ENCODE measurements around the gene IL1R2.

The IL1R2 gene

DNA sequence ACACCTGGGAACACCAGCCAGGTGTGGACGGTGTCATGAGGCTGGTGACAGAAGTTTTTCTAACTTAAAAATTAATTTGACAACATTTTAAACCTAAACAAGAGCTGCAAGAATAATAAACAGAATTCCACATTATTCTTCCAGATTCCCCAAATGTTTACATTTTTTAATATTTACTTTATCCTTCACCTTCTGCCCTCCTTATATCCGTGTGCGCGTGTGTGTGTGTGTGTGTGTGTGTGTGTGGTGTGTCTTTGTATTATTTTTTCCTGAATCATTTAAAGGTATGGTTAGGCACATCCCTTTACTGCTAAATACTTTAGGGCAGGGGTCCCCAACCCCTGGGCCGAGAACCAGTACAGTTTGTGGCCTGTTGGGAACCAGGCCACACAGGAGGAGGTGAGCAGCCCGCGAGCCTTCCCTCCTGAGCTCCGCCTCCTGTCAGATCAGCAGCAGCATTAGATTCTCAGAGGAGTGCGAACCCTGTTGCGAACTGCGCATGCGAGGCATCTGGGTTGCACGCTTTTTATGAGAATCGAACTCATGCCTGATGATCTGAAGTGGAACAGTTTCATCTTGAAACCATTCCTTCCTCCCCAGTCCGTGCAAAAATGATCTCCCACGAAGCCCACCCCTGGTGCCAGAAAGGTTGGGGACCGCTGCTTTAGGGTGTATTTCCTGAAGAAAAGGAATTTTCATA, 16.4 kb upstream of the IL1R2 start:
- no peak for DNase-seq

DNA sequence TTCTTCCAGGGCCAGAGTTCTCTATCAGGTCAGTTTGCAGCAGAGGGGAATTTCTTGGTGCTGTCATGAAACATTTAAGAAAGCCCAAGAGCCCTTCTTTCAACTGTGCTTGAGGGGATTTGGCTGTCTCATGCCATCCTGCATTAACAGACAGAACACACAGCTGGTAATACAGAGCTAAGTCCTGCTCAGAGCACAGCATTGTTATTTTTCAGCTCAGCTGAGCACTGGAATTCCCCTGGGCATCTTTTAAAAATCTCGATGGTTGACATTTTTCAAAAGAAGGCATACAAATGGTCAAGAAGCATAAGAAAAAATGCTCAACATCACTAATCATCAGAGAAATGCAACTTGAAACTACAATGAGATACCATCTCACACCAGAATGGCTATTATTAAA, 14.9 kb upstream of the IL1R2 start:
- DNase-seq = no peak

DNA sequence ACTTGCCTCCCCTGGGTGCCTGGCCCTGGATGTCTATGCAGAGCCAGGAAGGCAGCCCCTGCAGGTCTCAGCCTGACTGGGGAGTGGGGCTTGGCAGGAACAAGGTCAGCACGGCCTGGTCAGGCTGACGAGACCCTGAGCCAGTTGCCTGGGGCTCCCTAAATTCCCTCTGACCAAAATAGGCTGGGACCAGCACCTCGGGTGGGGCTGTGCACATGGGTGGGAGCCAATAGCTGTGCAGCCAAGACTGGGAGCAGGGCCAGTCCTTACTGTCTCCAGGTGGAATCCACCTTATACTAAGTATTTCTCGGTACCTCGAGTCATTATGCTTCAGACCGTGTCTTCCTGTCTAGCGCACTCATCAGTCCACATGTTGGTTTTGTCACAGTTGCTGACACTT, 11.4 kb upstream of the IL1R2 start:
- no peak for DNase-seq

DNA sequence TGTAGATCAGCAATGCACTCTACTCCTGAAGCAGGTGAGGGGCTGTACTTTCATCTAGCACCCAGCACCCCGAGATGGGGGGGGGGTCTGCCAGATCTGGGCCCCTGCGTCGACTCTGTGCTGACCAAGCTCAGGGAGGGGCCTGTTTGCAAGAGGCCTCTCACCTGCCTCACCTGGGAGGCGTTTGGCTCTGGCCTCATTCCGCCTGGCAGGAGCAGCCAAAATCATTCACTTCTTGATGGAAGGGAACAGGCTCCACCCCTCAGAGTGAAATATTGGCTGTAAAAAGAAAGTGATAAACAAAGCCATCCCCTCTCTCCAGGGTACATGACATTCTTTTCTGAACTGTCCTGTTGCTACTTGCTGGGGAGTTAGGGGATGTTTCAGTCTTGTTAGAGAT, 10.7 kb upstream of the IL1R2 start:
- no peak for DNase-seq

DNA sequence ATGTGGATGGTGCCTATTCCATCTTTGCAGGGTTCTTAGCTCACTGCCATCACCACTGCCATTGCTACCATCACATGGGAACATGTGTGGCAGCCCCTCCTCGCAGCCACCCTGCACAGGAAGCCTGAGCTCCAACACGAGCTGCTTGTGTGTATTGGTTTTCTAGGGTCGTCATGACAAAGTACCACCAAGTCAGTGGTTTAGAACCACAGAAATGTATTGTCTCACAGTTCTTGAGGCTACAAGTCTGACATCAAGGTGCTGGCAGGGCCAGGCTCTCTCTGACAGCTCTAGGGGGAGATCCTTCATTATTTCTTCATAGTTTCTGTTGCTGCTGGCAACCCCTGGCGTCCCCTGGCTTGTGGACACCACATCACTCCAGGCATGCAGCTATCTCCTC, 10.3 kb upstream of the IL1R2 start:
- no peak for DNase-seq

DNA sequence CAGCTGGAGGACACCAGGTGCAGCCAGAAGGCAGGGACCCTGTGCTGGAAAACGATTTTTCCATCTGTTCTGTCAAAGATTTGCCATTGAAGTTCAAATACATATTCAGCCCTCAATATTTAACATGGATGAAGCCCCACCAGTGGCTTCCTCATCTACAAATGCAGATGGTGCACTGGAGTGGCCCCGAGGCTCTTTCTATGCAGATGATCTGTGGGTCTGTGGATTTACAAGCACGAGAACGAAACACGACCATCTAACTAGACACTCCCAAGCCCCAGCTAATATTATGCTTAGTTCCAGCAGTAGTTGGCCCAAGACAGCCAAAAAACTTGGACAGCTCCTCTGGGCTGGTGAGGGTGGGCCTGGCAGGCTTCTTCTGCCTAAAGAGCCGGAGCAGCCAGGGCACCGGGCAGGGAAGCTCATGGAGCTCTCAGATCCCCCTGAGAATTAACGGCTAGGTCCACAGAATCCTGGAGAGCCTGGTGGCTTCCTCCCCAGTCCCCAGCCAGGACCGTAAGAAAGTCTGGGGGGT, 9.2 kb upstream of the IL1R2 start:
- no peak for DNase-seq

DNA sequence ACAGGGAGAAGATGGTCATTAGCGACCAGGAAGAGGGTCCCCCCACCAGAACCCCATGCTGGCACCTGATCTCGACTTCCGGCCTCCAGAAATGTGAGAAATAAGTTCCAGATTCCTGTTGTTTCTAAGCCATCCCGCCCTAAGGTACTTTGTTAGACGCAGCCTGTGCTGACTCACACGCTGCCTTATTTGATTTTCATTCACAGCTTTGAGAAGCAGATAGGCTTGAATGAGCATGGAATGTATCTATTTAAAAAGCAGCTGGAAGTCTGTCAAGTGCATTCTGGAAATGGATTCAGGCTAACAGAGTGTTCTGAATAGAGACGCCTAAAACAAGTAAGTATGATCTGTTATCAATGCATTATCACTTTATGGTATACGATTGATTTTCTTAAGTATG, 8.3 kb upstream of the IL1R2 start:
- DNase-seq = no peak

DNA sequence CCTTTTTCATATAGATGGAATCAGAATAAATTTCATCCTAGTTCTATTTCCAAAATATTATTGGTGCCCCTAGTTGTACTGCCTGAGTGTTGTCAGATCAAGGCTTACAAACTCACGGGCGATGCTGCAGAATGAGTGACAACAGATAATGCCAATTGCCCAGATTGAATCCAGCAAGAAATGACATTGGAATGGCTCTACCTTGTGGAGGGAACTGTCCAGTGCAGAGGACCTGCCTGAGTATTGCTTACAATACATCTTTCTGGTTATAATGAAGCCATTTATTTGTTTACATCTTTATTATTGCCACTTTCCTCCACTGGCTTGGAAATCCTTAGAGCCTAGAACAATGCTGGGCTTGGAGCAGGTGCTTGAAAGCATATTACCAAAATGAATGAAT, 7.8 kb upstream of the IL1R2 start:
- no peak for DNase-seq

DNA sequence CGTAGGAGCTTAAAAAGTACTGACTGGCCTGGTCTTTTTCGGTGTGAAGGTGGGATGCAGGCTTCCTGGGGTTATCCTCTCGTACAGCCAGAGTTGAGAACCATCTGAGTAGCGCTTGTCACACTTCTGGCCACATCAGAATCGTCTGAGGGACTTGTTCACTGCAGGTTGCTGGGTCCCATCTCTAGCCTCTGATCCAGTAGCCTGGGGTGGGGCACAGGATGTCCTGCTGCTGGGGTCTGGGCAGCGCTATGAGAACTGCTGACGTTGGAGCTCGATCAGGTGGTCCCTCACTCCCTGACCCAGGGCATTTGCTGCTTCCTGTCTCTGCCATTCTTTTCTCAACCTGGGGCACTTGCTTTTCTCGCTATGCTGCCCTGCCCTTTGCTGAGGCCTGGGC, 7.1 kb upstream of the IL1R2 start:
- DNase-seq = no peak

DNA sequence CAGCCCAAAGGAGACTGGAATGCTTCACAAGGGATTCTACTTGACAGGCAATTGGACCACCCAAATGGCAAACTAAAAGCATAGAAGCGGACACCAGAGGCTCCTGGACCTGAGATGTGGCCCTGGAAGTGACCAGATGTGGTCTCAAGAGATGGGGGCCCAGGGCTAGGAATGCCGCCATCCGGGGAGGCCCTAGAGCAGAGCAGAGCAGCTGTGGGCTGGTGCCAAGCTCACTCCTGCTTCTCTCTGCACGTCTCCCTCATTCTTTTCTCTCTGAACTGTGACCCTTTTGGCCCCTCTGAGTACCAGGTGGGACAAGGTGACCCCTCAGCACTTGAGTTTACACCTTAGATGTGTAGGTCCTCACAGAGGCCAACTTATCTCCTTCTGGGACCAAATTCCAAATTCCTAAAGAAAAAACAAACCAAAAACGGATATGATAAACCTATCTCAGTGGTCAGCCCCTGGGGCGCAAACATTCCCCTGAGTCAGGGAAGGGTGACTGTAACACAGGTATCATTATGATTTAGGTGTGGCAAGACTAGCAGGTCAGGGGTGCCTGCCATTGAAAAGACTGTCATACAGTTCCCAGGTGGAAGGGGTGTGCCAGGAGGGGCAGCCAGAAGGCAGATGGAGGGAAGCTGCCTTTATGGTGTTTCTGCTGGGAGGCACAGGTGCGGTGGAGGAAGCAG, 6.5 kb upstream of the IL1R2 start:
- DNase-seq = no peak

DNA sequence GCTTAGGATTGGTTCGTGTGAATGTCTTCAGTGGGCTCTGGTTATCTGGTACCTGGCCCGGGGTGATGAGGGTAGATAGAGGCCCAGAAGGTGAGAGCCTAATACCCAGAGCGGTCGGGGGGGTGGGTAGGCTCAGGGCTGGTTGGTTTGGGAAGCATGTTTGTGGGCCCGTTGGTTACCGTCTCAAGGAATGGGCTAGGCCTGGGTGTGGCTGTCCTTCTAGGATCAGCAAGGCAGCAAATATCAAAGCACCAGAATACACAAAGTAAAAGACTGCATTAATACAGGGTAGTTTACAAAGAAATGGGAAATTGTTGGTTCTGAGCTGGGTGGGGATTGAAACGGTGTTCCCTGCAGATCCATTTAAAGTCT, 6.0 kb upstream of the IL1R2 start:
- no peak for DNase-seq

DNA sequence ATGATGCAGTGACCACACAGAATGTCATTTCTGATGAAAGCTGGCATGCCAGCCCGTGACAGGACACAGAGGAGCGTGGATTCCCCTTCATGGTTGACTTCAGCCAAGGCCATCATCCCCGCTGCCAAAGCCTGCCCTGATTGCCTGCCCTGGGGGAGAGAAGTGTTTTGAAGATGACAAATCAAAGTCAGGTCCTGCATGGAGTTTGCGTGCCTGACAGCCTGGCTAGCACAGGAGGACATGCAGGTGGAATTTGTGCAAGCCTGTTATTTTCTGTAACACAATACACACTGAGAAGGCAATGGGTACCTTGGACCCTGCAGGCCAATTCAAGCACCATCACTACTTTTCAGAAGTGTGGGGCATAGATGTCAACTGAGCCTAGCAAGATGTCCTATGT, 5.4 kb upstream of the IL1R2 start:
- DNase-seq = no peak

DNA sequence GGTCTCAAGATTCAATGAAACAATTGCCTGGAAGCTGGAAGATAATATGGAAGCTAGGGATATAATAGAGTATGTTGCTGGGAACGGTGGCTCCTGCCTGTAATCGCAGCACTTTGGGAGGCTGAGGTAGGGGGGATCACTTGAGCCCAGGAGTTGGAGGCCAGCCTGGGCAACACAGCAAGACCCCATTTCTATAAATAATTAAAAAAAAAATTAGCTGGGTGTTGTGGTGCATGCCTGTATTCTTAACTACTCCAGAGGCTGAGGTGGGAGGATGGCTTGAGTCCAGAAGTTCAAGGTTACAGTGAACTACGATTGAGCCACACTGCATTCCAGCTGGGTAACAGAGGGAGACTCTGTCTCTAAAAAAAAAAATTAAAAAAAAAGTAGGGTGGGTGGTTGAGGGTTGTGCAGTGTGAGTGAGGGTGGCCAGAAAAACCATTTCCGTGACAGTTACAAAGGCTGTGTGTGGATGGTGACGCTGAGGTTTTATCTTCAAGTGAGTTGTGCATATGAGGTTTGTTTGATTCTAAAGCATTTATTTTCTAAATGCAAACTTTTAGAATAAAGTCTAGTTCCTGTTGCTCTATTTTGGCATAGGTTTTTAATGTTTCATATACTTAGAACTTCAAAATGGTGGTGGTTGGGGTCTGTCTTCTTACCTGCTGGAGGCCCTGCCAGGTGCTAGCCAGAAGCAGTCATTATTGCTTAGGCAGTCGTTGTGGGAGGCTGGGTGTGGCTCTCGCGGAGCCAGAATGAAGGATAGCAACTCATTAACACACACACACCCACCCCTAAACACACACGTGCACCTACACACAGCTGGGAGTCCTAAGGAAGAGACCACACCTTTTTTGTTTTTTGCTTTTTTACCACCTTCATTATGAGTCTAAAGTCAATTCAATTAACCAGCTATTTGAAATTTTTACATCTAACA, 4.7 kb upstream of the IL1R2 start:
- no peak for DNase-seq

DNA sequence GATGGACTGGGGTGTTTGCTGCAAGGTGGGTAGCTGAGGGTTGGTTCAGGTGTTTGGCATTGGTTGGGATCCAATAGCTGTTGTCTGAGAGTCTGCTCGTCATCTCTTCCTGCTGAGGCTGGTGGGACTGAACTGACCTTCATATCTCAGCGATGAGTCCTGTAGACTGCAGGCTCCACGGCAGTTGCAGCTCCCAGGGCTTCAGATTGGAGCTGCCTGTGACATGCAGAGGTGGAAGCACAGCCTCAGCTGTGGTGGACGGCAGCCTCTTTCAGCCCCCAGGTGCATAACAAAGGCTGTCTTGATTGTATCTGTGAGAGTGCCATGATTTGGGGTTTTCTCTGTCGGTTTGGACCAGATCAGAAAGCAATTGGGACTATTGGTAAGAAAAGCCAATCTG, 3.9 kb upstream of the IL1R2 start:
- no peak for DNase-seq

DNA sequence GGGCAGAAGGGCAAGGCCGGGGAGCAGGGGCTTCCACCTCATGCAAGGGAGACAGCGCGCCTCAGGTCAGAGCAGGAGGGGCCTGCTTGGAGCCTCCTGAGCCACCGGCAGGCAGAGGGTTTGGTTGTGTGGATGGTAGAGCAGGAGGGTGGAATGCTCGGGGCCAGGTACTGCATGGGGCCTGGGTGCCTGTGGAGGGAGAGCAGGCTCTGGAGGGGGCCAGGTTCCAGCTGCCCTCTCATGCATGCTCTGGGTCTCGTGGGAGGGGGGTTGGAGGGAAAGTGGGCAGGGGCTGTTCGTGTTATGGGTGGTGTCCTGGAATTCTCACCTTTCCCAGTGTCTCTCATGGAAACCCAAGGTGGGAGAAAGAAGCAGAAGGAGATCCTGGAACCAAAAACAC, 3.2 kb upstream of the IL1R2 start:
- DNase-seq = no peak

DNA sequence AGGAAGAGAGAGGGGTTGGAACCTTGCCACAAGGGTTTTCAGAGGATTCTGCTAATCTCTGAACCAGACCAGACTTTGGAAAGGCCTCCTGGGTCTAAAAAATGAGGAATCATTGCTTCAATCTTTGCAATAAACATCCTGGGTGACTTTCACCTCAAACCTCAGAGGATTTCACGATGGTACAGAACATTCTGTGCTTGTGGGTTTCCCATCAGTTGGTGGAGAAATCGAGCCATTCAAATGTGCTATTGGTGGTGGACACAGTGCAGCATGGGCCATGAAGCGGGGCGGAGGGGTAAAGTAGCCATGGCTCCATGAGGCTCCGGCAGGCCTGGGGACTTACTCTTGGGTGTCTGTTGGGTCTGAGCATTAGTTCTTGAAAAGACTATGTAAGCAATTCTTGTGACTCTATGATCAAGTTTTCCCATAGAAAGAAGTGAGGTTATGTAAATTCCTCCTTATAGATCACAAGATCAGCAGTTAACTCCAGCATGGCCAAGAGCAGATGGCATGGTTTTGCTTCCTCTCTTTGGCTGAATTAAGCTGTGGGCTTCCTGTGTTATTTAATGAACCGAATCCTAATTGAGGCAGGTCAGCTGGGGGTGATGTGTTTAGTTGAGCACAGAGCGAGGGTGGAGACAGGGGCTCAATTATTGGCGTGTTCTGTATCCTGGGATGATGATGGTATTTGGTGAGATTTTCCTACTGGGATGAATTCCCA, 1.9 kb upstream of the IL1R2 start:
- no peak for DNase-seq

DNA sequence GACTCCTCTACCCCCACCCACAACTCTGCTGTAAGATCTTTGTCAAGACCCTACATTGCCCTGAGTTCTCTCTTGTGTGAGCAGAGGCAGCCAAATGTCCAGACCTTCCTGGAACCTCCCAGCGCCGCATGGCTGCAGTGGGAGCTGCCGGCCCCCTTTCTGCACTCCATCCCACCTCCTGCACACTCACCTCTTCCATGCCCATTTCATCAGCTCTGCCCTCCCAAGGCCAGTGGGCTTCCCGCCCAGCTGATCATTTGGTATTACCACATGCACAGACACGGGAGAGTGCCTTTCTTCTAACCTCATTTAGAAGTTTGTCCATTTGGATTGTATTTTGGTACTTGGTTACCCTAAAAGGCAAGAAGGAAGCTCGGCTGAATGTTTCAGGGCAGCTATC, 2.0 kb downstream of the IL1R2 start:
- DNase-seq = no peak

DNA sequence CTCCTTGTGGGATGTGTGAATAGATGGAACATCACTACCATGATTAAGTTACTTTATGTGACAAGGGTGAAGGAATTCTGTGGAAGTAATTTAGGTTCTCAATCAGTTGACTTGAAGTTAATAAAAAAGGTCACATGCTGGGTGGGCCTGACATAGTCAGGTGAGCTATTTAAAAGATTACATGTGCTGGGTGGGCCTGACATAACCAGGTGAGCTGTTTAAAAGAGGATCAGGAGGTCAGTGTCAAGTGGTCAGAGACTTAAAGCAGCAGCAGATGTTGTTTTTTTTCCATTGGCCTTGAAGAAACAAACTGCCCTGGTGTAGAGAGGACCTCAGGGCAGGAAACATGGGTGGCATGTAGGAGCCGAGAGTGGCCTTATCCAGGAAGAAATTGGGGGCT, 3.3 kb downstream of the IL1R2 start:
- DNase-seq = no peak

DNA sequence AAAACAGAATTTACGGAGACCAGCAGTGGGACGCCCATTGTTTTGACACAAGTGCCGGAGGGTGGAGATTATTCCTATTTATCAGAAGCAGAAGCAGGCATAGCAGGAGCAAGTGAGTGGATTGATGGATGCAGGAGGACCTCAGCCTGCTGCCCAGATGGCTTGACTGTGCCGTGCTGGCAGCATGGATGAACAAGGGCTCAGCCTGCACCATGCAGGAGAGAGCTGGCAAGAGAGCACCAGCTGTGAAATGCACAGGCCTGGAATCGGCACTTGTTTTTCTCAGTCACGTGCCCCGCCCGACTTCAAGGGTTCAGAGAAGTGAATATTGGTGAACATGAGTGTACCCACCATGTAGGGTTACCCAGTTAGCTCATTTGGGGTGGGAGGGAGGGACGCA, 4.0 kb downstream of the IL1R2 start:
- no peak for DNase-seq

DNA sequence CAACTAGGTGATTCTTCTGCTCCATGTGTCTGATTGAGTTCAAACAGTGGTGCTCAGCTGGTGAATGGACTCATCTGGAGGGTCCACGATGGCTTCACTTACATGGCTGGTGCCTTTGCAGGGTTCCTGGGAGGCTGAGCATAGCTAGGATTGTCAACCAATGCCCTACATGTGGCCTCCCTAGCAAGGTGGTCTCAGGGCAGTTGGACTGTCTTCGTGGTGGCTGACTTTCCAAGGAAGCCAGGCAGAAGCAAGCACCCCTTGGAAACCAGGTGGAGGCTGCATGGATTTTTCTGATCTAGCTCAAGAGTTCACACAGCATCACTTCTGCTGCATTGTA, 6.8 kb downstream of the IL1R2 start:
- no peak for DNase-seq

DNA sequence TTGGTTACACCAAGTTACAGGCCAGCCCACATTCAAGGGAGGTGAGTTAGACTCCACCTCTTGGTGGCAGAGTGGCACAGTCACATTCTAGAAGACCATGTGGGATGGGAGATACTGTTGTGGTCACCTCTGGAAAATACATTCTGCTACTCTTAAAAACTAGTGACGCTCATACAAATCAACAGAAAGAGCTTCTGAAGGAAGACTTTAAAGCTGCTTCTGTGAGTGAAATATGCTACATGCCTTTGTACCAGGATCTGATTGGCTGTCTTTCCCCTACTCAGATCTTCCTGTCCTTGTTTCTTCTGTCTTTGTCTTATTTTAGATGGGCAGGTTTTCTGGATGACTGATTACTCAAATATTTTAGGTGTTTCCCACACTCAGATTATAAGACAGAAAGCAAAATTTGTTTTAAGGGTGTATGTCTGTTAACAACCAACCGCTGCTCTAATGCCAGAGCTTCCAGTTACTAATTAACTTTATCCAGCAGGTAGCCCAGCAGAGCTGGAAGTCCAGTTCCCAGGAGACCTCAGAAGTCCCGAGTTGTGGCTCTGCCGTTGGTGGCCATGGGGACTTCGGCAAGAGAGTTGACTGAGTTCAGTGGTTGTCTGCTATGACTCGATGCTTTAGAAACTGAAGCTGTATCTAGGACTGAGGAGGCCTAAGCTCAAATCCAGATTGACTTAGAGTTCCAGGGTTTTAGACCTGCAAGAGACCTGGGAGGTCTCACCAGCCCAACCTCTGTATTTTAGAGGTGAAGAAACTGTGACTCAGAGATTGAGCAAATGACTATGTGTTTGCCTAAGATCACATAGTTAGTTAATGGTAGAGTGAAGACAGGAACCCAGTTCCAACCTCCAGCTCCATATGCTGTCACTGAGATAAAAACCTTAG, 7.4 kb downstream of the IL1R2 start:
- no peak for DNase-seq

DNA sequence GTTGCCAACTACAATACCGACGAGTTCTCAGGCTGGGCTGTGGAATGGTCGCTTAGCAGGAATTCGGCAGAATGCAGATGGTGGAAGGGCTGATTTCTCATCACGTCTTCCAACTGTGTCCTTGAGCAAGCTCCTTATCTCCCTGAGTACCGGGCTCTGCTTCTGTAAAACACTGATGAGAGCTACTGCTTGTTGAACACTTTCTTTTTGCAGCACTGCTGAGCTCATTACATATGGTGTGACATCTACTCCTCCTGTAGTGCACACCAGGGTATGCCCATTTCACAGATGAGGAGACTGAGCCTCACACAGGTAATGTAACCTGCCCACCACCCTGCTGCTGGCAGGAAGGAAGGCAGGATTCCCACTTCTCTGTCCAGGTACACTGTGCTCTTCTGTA, 8.3 kb downstream of the IL1R2 start:
- no peak for DNase-seq

Measured in cortex of kidney (tissue), 1 donor.